H1 (cell line): ENCODE data around the gene ITGB4. TPM values are rescaled to one million over a fixed set of nuclear protein-coding genes. Genes with fewer than 3 reads are reported as not detected.

ENCODE experiments used
- CTCF ChIA-PET: fragments of 300-600 bp; sonication (Branson Sonifier 250); formaldehyde crosslinking; loops from one replicate; lab custom pipeline; 2021; ENCODE audit not compliant: partially characterized antibody; lab: Charles Lee
- POLR2A ChIA-PET: fragments of 300-600 bp; sonication (Branson Sonifier 250); formaldehyde crosslinking; loops from one replicate; lab custom pipeline; 2021; ENCODE audit warnings: inconsistent platforms; ENCODE audit not compliant: partially characterized antibody; lab: Charles Lee
- DNase-seq, 2 experiments: peaks; one replicate each; pipeline versions ENCODE4 v3.0.0 to v3.0.0-alpha.2; 2010 to 2022; ENCODE audit warnings: low spot score in 2 of 2, low read depth in 1 of 2, mixed read lengths in 1 of 2
- FAIRE-seq: peaks from 2 replicates; lab custom pipeline; 2011; peaks lifted over from hg19 to GRCh38; lab: Jason Lieb, UNC
- H2AFZ ChIP-seq: 2 replicates; pipeline ENCODE4 v1.8.1; 2012; ENCODE audit warnings: low read length, inconsistent platforms
- H2AK5ac ChIP-seq: 2 replicates; pipeline ENCODE4 v1.6.1; 2013; ENCODE audit warnings: low read depth, low read length
- H2BK120ac ChIP-seq: replicated peaks from 2 replicates; pipeline ENCODE3; 2013; ENCODE audit warnings: low read depth, low read length, inconsistent platforms
- H2BK12ac ChIP-seq: 2 replicates; pipeline ENCODE4 v1.6.1; 2013; ENCODE audit warnings: low read depth, low read length
- H2BK15ac ChIP-seq: 2 replicates; pipeline ENCODE4 v1.6.1; 2013; ENCODE audit warnings: low read length
- H2BK20ac ChIP-seq: 2 replicates; pipeline ENCODE4 v1.6.1; 2013; ENCODE audit warnings: low read length
- H2BK5ac ChIP-seq: 2 replicates; pipeline ENCODE4 v1.6.1; 2013; ENCODE audit warnings: low read depth, low read length
- H3K14ac ChIP-seq: 2 replicates; pipeline ENCODE4 v1.6.1; 2013; ENCODE audit warnings: inconsistent platforms; ENCODE audit not compliant: insufficient read length
- H3K18ac ChIP-seq: 2 replicates; pipeline ENCODE4 v1.6.1; 2013; ENCODE audit warnings: low read length; ENCODE audit errors: extremely low read depth
- H3K23ac ChIP-seq: 2 replicates; pipeline ENCODE4 v1.6.1; 2013; ENCODE audit warnings: inconsistent platforms; ENCODE audit not compliant: insufficient read length
- H3K23me2 ChIP-seq: 2 replicates; pipeline ENCODE4 v1.6.1; 2013; ENCODE audit warnings: low read depth, low read length
- H3K27ac ChIP-seq: 2 replicates; pipeline ENCODE4 v1.6.1; 2011; ENCODE audit warnings: low read depth, low read length, inconsistent platforms
- H3K27me3 ChIP-seq, 4 experiments: replicated peaks in 1 of 4; 1 replicate in 1 of 4; 2 replicates in 3 of 4; pipeline versions ENCODE4 v1.6.1 to v1.8.1; 2011 to 2013; ENCODE audit warnings: low read length in 3 of 4, mild to moderate bottlenecking in 3 of 4, inconsistent platforms in 2 of 4, mixed read lengths in 2 of 4, moderate library complexity in 1 of 4; ENCODE audit not compliant: control insufficient read depth in 3 of 4, insufficient read depth in 3 of 4; ENCODE audit errors: extremely low read depth in 1 of 4
- H3K36me3 ChIP-seq, 4 experiments: 2 replicates each; pipeline versions ENCODE4 v1.6.1 to v1.8.1; 2011 to 2013; ENCODE audit warnings: mild to moderate bottlenecking in 4 of 4, low read length in 3 of 4, moderate library complexity in 2 of 4, control low read depth in 1 of 4, inconsistent platforms in 1 of 4; ENCODE audit not compliant: insufficient read depth in 4 of 4, control insufficient read depth in 2 of 4
- H3K4ac ChIP-seq: replicated peaks from 2 replicates; pipeline ENCODE3; 2013; ENCODE audit warnings: low read length, low read depth, mixed read lengths, inconsistent platforms; ENCODE audit not compliant: insufficient read length
- H3K4me1 ChIP-seq, 4 experiments: replicated peaks in 1 of 4; 1 replicate in 1 of 4; 2 replicates in 3 of 4; pipeline versions ENCODE4 v1.6.1 to v1.8.1; 2011 to 2013; ENCODE audit warnings: low read length in 3 of 4, inconsistent platforms in 2 of 4, mixed read lengths in 1 of 4; ENCODE audit not compliant: insufficient read depth in 4 of 4, control insufficient read depth in 3 of 4
- H3K4me2 ChIP-seq, 2 experiments: 2 replicates each; pipeline versions ENCODE4 v1.6.1 to v1.8.1; 2011 to 2013; ENCODE audit warnings: low read depth in 2 of 2, low read length in 2 of 2, control low read depth in 1 of 2, inconsistent platforms in 1 of 2, mild to moderate bottlenecking in 1 of 2; ENCODE audit not compliant: insufficient read depth in 1 of 2
- H3K4me3 ChIP-seq, 4 experiments: fragments of 200-600, 300-600 bp in 1 of 4; sonication (generic), shearing (Covaris generic), sonication (Bioruptor Twin) in 1 of 4; 2 replicates each; pipeline versions ENCODE4 v1.5.1 to v1.8.1; 2011 to 2016; ENCODE audit warnings: low read length in 4 of 4, low read depth in 3 of 4, control low read depth in 2 of 4, inconsistent platforms in 2 of 4, mild to moderate bottlenecking in 2 of 4, mixed read lengths in 1 of 4, moderate library complexity in 1 of 4; ENCODE audit not compliant: insufficient read depth in 2 of 4; ENCODE audit errors: extremely low read depth in 1 of 4
- H3K56ac ChIP-seq: replicated peaks from 2 replicates; pipeline ENCODE3; 2013; ENCODE audit warnings: low read depth, mild to moderate bottlenecking, mixed read lengths, low read length, inconsistent platforms; ENCODE audit not compliant: insufficient read length
- H3K79me1 ChIP-seq: 2 replicates; pipeline ENCODE4 v1.6.1; 2013; ENCODE audit warnings: low read depth, low read length, control low read depth
- H3K79me2 ChIP-seq, 2 experiments: 2 replicates each; pipeline versions ENCODE4 v1.6.1 to v1.8.1; 2012 to 2013; ENCODE audit warnings: low read length in 2 of 2, mild to moderate bottlenecking in 2 of 2, inconsistent platforms in 1 of 2; ENCODE audit not compliant: insufficient read depth in 2 of 2, control insufficient read depth in 1 of 2
- H3K9ac ChIP-seq, 4 experiments: replicated peaks in 1 of 4; 1 replicate in 1 of 4; 2 replicates in 3 of 4; pipeline versions ENCODE4 v1.6.1 to v1.8.1; 2011 to 2013; ENCODE audit warnings: low read depth in 3 of 4, low read length in 3 of 4, control low read depth in 2 of 4, mild to moderate bottlenecking in 2 of 4, moderate library complexity in 2 of 4, inconsistent platforms in 1 of 4; ENCODE audit errors: extremely low read depth in 1 of 4
- H3K9me3 ChIP-seq, 2 experiments: 2 replicates each; pipeline versions ENCODE4 v1.6.1 to v1.8.1; 2012 to 2013; ENCODE audit warnings: mild to moderate bottlenecking in 2 of 2, moderate library complexity in 2 of 2, control low read depth in 1 of 2, inconsistent platforms in 1 of 2, low read depth in 1 of 2, low read length in 1 of 2, mixed read lengths in 1 of 2; ENCODE audit not compliant: insufficient read depth in 2 of 2
- H4K20me1 ChIP-seq, 2 experiments: replicated peaks in 1 of 2; 2 replicates each; pipeline versions ENCODE3 to v1.8.1; 2011 to 2013; ENCODE audit warnings: inconsistent platforms in 2 of 2, low read length in 2 of 2, mild to moderate bottlenecking in 1 of 2; ENCODE audit not compliant: insufficient read depth in 2 of 2, control insufficient read depth in 1 of 2
- H4K5ac ChIP-seq: 2 replicates; pipeline ENCODE4 v1.6.1; 2013; ENCODE audit warnings: low read length, low read depth, mixed read lengths, inconsistent platforms; ENCODE audit not compliant: insufficient read length
- H4K8ac ChIP-seq: 2 replicates; pipeline ENCODE4 v1.8.0; 2013; ENCODE audit warnings: mild to moderate bottlenecking, moderate library complexity, low read length, inconsistent platforms; ENCODE audit not compliant: insufficient read depth; ENCODE audit errors: extremely low read depth
- H4K91ac ChIP-seq: replicated peaks from 2 replicates; pipeline ENCODE3; 2013; ENCODE audit warnings: low read length, mixed read lengths, inconsistent platforms; ENCODE audit not compliant: insufficient read length
- RXRA ChIP-seq: IDR thresholded peaks from 2 replicates; pipeline ENCODE4 v1.6.1; 2011; ENCODE audit warnings: low read depth, mild to moderate bottlenecking, low read length, moderate library complexity; ENCODE audit not compliant: insufficient read depth
- ZNF274 ChIP-seq: IDR thresholded peaks from 2 replicates; pipeline ENCODE4 v1.7.0; 2012; ENCODE audit warnings: low read length, borderline replicate concordance; ENCODE audit errors: extremely low read depth
- WGBS, 2 experiments: shearing (Covaris generic) in 1 of 2; methylation state at CpG; one replicate each; pipeline versions ENCODE4 v1.1.6 to v1.1.7; 2013 to 2015; ENCODE audit warnings: low lambda C conversion rate in 2 of 2, mixed read lengths in 2 of 2, inconsistent platforms in 1 of 2, low coverage in 1 of 2, missing lambda C conversion rate in 1 of 2; ENCODE audit not compliant: insufficient replicate concordance in 2 of 2, insufficient coverage in 1 of 2, insufficient read length in 1 of 2; ENCODE audit errors: extremely low coverage in 1 of 2, missing lambda C conversion rate in 1 of 2; 5-methylcytosine and 5-hydroxymethylcytosine counted together
- polyA plus RNA-seq, 7 experiments: library from polyadenylated mRNA; depleted of rRNA in 3 of 7; stranded (reverse) in 5 of 7; unstranded in 2 of 7; fragments of >200 nt in 5 of 7; fragments of 200-250 nt in 2 of 7; gene quantifications; 1 replicate in 5 of 7; 2 replicates in 1 of 7; 4 replicates in 1 of 7; pipeline versions ENCODE4 v1.2.1 to v1.2.3, GENCODE V29; 2011 to 2013; ENCODE audit warnings: missing spikeins in 2 of 7, mixed read lengths in 2 of 7
- total RNA-seq: library from RNA; stranded (reverse); fragmentation: NEBNext Ultra II Directional; extraction: Animal tissue kit (Norgen Biotek cat#: 25700); gene quantifications from 2 replicates; pipeline ENCODE4 v1.2.1, GENCODE V29; 2021

The ITGB4 gene
- total and polyA plus RNA-seq, 2 of the 8 experiments (the other 6 are each of a cell fraction or from before 2014, with no cell fraction given) = 5.2 to 5.6 TPM

GRCh38 chr17:75734674-75735294, 13.5 kb downstream of the ITGB4 start:
- Histone ChIP-seq H3K4me1 (no peaks in the 10 kb centered on the region), H2AK5ac (no peak overlapping the region), H3K9ac (no peak overlapping the region), H3K23ac (no peak overlapping the region), H3K27me3 (no peaks in the 10 kb centered on the region), H3K23me2 (no peaks in the 10 kb centered on the region), H4K20me1 (peaks cover 0 to 2% of the 10 kb centered on the region in 2 experiments), H3K9me3 (no peaks in the 10 kb centered on the region), H3K79me1 (no peaks in the 10 kb centered on the region), H3K4me2 (no peak overlapping the region), H3K18ac (no peak overlapping the region), H2BK12ac (no peak overlapping the region), H4K8ac (no peak overlapping the region; the same call in 1 of the 2 replicates), H4K91ac (no peak overlapping the region)
- POLR2A ChIA-PET = no interaction called here
- CTCF ChIA-PET = interaction anchor here (0.9 to 8.1 kb wide), 4 partner anchors 14 to 109 kb away, joined by 3 to 98 read pairs (median 6); partner anchors contain the start of gene SMIM5
- TF ChIP-seq ZNF274 (no peak), RXRA (no peak)
- TF ChIP-seq, all 59 proteins: peak for 0
- no peak overlapping the region for H3K4ac ChIP-seq
- H3K14ac ChIP-seq = no peak overlapping the region
- no peak overlapping the region for H2BK20ac ChIP-seq
- H2BK5ac ChIP-seq = no peak overlapping the region
- DNase-seq (no peak), FAIRE-seq (no peak)
- 75% methylated on average over 4 of the region's 4 CpGs; no CpG with 5 or more reads in 1 of the 2 experiments for WGBS, 2 experiments
- no peak overlapping the region for H2BK120ac ChIP-seq
- H2BK15ac ChIP-seq = no peak overlapping the region
- H3K79me2 ChIP-seq = no peaks in the 10 kb centered on the region
- no peak overlapping the region for H3K4me3 ChIP-seq
- H4K5ac ChIP-seq = no peak overlapping the region
- no peak overlapping the region for H2AFZ ChIP-seq
- no peak overlapping the region for H3K56ac ChIP-seq
- H3K27ac ChIP-seq = no peak overlapping the region
- H3K36me3 ChIP-seq = no peaks in the 10 kb centered on the region
